Measurements from ENCODE around the gene HOXA5.

The HOXA5 gene

GRCh38 chr7:27098578-27099451, 44.7 kb downstream of the HOXA5 start (continued):
- TF ChIP-seq TSHZ1 (tag by site-specific recombination; IDR thresholded peaks at IDR 0.05; ENCODE audit: borderline replicate concordance) (peak; percentile 57; the same call in 1 of the 2 replicates), ZNF707 (tag by site-specific recombination; IDR thresholded peaks at IDR 0.05) (no peak), ZNF184 (tag by site-specific recombination; IDR thresholded peaks at IDR 0.05) (no peak), ZNF513 (tag by site-specific recombination; IDR thresholded peaks at IDR 0.05) (no peak), ZNF488 (tag by site-specific recombination; IDR thresholded peaks at IDR 0.05) (peak; percentile 72; the same call in 1 of the 2 replicates), ZNF623 (tag by site-specific recombination; IDR thresholded peaks at IDR 0.05) (no peak), ZNF37A (tag by site-specific recombination; IDR thresholded peaks at IDR 0.05) (no peak), ZNF621 (tag by site-specific recombination; IDR thresholded peaks at IDR 0.05) (no peak), ZNF292 (tag by site-specific recombination; IDR thresholded peaks at IDR 0.05; ENCODE audit: borderline replicate concordance, low read depth) (no peak), ZNF148 (tag by site-specific recombination; IDR thresholded peaks at IDR 0.05; ENCODE audit: borderline replicate concordance) (no peak), ZNF140 (tag by site-specific recombination; IDR thresholded peaks at IDR 0.05) (no peak), ZNF433 (tag by site-specific recombination; IDR thresholded peaks at IDR 0.05; ENCODE audit: low read depth) (no peak), SP7 (tag by site-specific recombination; IDR thresholded peaks at IDR 0.05) (peak; percentile 76), GFI1B (tag by site-specific recombination; IDR thresholded peaks at IDR 0.05) (peak; percentile 85; the same call in 1 of the 2 replicates), ZNF473 (tag by site-specific recombination; IDR thresholded peaks at IDR 0.05) (no peak), ZNF747 (tag by site-specific recombination; IDR thresholded peaks at IDR 0.05) (no peak), AEBP2 (tag by site-specific recombination; IDR thresholded peaks at IDR 0.05; ENCODE audit: borderline replicate concordance) (no peak), HIC1 (tag by site-specific recombination; IDR thresholded peaks at IDR 0.05) (peak; percentile 62; the same call in 1 of the 2 replicates), ZNF529 (tag by site-specific recombination; IDR thresholded peaks at IDR 0.05; ENCODE audit: insufficient replicate concordance) (no peak), MYNN (tag by site-specific recombination; IDR thresholded peaks at IDR 0.05; ENCODE audit: borderline replicate concordance) (peak; percentile 94), SETDB1 (IDR thresholded peaks at IDR 0.05; ENCODE audit: insufficient read length, low read length) (no peak), SCRT1 (tag by site-specific recombination; IDR thresholded peaks at IDR 0.05; ENCODE audit: borderline replicate concordance) (peak; percentile 82), ZBTB1 (tag by site-specific recombination; IDR thresholded peaks at IDR 0.05) (no peak), ZNF133 (tag by site-specific recombination; IDR thresholded peaks at IDR 0.05) (no peak), ZNF555 (tag by site-specific recombination; conservative IDR thresholded peaks at IDR 0.05) (no peak)
